SK-N-SH treated with all-trans-retinoic acid at 6 μM for 48 hours (cell line): ENCODE measurements around the gene CTR9.

Source experiments
- ATAC-seq: fragments of 200-7000 bp; cut with Tn5 transposase; 3 replicates; pipeline ENCODE4 v1.9.1; 2020; ENCODE audit warnings: mild to moderate bottlenecking, moderate library complexity
- ARNTL ChIP-seq: fragments of 450-650 bp; formaldehyde crosslinking; IDR thresholded peaks from 2 replicates; pipeline ENCODE4 v1.5.0; 2020; ENCODE audit warnings: low read depth, mild to moderate bottlenecking, moderate library complexity, borderline replicate concordance
- BACH2 ChIP-seq: fragments of 250-450 bp; sonication (Bioruptor Pico); IDR thresholded peaks from 2 replicates; pipeline ENCODE4 v1.9.0; 2021; ENCODE audit warnings: mild to moderate bottlenecking, borderline replicate concordance
- CSDC2 ChIP-seq: fragments of 250-450 bp; sonication (Bioruptor Pico); IDR thresholded peaks from 2 replicates; pipeline ENCODE4 v1.5.0; 2020; ENCODE audit warnings: mild to moderate bottlenecking, moderate library complexity
- GLIS3 ChIP-seq: fragments of 250-450 bp; sonication (Bioruptor Pico); IDR thresholded peaks from 2 replicates; pipeline ENCODE4 v1.5.0; 2020; ENCODE audit warnings: mild to moderate bottlenecking, moderate library complexity
- ISL1 ChIP-seq: fragments of 250-450 bp; sonication (Bioruptor Pico); IDR thresholded peaks from 2 replicates; pipeline ENCODE4 v2.1.2; 2022; ENCODE audit warnings: mild to moderate bottlenecking, moderate library complexity
- OSR1 ChIP-seq: fragments of 250-450 bp; sonication (Bioruptor Pico); IDR thresholded peaks from 2 replicates; pipeline ENCODE4 v1.8.0; 2022; ENCODE audit warnings: moderate library complexity, mild to moderate bottlenecking, inconsistent platforms
- PPARA ChIP-seq: fragments of 250-450 bp; sonication (Bioruptor Pico); IDR thresholded peaks from 2 replicates; pipeline ENCODE4 v1.5.0; 2020; ENCODE audit warnings: mild to moderate bottlenecking, borderline replicate concordance
- RARB ChIP-seq: fragments of 250-450 bp; sonication (Bioruptor Pico); IDR thresholded peaks from 2 replicates; pipeline ENCODE4 v1.8.0; 2021; ENCODE audit warnings: mild to moderate bottlenecking, moderate library complexity
- SNAI2 ChIP-seq: fragments of 250-450 bp; sonication (Bioruptor Pico); IDR thresholded peaks from 2 replicates; pipeline ENCODE4 v1.5.0; 2020; ENCODE audit warnings: mild to moderate bottlenecking, moderate library complexity
- TCF4 ChIP-seq: fragments of 250-450 bp; sonication (Bioruptor Pico); IDR thresholded peaks from 2 replicates; pipeline ENCODE4 v1.8.0; 2021; ENCODE audit warnings: mild to moderate bottlenecking, moderate library complexity, borderline replicate concordance
- TOX ChIP-seq: fragments of 250-450 bp; sonication (Bioruptor Pico); IDR thresholded peaks from 2 replicates; pipeline ENCODE4 v1.8.0; 2021; ENCODE audit warnings: mild to moderate bottlenecking, moderate library complexity, borderline replicate concordance
- ZC3H10 ChIP-seq: fragments of 250-450 bp; sonication (Bioruptor Pico); IDR thresholded peaks from 2 replicates; pipeline ENCODE4 v1.5.1; 2021; ENCODE audit warnings: mild to moderate bottlenecking, moderate library complexity
- ZFP3 ChIP-seq: fragments of 250-450 bp; sonication (Bioruptor Pico); IDR thresholded peaks from 2 replicates; pipeline ENCODE4 v1.5.0; 2020; ENCODE audit warnings: mild to moderate bottlenecking, moderate library complexity
- ZFP30 ChIP-seq: fragments of 450-650 bp; formaldehyde crosslinking; IDR thresholded peaks from 2 replicates; pipeline ENCODE4 v1.5.0; 2022; ENCODE audit warnings: mild to moderate bottlenecking, moderate library complexity
- ZNF565 ChIP-seq: fragments of 450-650 bp; formaldehyde crosslinking; conservative IDR thresholded peaks from 2 replicates; pipeline ENCODE4 v1.5.0; 2020; ENCODE audit warnings: low read depth, mild to moderate bottlenecking, moderate library complexity
- ZNF70 ChIP-seq: fragments of 450-650 bp; formaldehyde crosslinking; IDR thresholded peaks from 2 replicates; pipeline ENCODE4 v1.5.0; 2020; ENCODE audit warnings: mild to moderate bottlenecking, moderate library complexity
- TF ChIP-seq, protein P1 (sequence below): fragments of 250-450 bp; sonication (Bioruptor Pico); IDR thresholded peaks from 2 replicates; pipeline ENCODE4 v1.8.0; 2020; ENCODE audit warnings: mild to moderate bottlenecking, moderate library complexity, borderline replicate concordance
- TF ChIP-seq, protein P2 (sequence below): fragments of 250-450 bp; sonication (Bioruptor Pico); IDR thresholded peaks from 2 replicates; pipeline ENCODE4 v1.8.0; 2021; ENCODE audit warnings: low read depth, mild to moderate bottlenecking, moderate library complexity, borderline replicate concordance
- TF ChIP-seq, protein P3 (sequence below): fragments of 250-450 bp; sonication (Bioruptor Pico); IDR thresholded peaks from 2 replicates; pipeline ENCODE4 v1.5.0; 2020; ENCODE audit warnings: mild to moderate bottlenecking, moderate library complexity
- TF ChIP-seq, protein P4 (sequence below): fragments of 250-450 bp; sonication (Bioruptor Pico); IDR thresholded peaks from 2 replicates; pipeline ENCODE4 v1.5.1; 2020; ENCODE audit warnings: low read depth, mild to moderate bottlenecking, moderate library complexity
- TF ChIP-seq, protein P5 (sequence below): fragments of 250-450 bp; sonication (Bioruptor Pico); IDR thresholded peaks from 2 replicates; pipeline ENCODE4 v1.5.1; 2021; ENCODE audit warnings: mild to moderate bottlenecking, moderate library complexity

The CTR9 gene

DNA sequence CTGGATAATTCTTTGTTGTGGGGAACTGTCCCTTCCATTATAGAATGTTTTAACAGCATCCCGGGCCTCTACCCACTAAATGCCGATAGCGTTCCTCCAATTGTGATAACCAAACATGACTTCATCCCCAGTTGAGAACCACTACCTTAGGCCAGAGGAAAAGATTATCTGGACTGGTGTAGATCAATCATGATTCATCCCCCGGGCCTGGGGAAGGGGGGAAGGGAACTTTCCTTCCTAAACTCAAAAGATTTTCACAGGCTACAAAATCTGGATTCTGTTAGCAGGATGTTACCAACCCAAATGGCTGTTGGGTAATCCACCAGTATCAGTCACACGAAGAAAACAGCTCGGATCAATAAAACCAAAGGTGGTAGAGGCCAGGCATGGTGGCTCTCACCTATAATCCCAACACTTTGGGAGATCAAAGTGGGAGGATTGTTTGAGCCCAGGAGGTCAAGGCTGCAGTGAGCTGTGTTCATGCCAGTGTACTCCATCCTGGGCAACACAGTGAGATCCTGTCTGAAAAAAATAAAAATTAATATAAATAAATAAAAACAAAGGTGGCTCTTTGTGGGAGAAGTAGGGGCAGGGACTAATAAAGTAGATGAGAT is 10.1 kb downstream of the CTR9 start:
- no peak for ATAC-seq
- no peak for TF ChIP-seq BACH2 (CRISPR knock-in tag)
- no peak for TF ChIP-seq GLIS3
- no peak for TF ChIP-seq RARB (CRISPR knock-in tag)
- TF ChIP-seq, protein P1, sequence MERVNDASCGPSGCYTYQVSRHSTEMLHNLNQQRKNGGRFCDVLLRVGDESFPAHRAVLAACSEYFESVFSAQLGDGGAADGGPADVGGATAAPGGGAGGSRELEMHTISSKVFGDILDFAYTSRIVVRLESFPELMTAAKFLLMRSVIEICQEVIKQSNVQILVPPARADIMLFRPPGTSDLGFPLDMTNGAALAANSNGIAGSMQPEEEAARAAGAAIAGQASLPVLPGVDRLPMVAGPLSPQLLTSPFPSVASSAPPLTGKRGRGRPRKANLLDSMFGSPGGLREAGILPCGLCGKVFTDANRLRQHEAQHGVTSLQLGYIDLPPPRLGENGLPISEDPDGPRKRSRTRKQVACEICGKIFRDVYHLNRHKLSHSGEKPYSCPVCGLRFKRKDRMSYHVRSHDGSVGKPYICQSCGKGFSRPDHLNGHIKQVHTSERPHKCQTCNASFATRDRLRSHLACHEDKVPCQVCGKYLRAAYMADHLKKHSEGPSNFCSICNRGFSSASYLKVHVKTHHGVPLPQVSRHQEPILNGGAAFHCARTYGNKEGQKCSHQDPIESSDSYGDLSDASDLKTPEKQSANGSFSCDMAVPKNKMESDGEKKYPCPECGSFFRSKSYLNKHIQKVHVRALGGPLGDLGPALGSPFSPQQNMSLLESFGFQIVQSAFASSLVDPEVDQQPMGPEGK, result no peak
- TF ChIP-seq ARNTL, result no peak
- TF ChIP-seq, protein P2, sequence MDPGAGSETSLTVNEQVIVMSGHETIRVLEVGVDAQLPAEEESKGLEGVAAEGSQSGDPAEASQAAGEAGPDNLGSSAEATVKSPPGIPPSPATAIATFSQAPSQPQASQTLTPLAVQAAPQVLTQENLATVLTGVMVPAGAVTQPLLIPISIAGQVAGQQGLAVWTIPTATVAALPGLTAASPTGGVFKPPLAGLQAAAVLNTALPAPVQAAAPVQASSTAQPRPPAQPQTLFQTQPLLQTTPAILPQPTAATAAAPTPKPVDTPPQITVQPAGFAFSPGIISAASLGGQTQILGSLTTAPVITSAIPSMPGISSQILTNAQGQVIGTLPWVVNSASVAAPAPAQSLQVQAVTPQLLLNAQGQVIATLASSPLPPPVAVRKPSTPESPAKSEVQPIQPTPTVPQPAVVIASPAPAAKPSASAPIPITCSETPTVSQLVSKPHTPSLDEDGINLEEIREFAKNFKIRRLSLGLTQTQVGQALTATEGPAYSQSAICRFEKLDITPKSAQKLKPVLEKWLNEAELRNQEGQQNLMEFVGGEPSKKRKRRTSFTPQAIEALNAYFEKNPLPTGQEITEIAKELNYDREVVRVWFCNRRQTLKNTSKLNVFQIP (CRISPR knock-in tag), result no peak
- no peak for TF ChIP-seq OSR1 (CRISPR knock-in tag)
- no peak for TF ChIP-seq ZNF565 (CRISPR knock-in tag)
- no peak for TF ChIP-seq ZFP3
- TF ChIP-seq, protein P3, sequence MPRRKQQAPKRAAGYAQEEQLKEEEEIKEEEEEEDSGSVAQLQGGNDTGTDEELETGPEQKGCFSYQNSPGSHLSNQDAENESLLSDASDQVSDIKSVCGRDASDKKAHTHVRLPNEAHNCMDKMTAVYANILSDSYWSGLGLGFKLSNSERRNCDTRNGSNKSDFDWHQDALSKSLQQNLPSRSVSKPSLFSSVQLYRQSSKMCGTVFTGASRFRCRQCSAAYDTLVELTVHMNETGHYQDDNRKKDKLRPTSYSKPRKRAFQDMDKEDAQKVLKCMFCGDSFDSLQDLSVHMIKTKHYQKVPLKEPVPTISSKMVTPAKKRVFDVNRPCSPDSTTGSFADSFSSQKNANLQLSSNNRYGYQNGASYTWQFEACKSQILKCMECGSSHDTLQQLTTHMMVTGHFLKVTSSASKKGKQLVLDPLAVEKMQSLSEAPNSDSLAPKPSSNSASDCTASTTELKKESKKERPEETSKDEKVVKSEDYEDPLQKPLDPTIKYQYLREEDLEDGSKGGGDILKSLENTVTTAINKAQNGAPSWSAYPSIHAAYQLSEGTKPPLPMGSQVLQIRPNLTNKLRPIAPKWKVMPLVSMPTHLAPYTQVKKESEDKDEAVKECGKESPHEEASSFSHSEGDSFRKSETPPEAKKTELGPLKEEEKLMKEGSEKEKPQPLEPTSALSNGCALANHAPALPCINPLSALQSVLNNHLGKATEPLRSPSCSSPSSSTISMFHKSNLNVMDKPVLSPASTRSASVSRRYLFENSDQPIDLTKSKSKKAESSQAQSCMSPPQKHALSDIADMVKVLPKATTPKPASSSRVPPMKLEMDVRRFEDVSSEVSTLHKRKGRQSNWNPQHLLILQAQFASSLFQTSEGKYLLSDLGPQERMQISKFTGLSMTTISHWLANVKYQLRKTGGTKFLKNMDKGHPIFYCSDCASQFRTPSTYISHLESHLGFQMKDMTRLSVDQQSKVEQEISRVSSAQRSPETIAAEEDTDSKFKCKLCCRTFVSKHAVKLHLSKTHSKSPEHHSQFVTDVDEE (CRISPR knock-in tag), result no peak
- TF ChIP-seq, protein P4, sequence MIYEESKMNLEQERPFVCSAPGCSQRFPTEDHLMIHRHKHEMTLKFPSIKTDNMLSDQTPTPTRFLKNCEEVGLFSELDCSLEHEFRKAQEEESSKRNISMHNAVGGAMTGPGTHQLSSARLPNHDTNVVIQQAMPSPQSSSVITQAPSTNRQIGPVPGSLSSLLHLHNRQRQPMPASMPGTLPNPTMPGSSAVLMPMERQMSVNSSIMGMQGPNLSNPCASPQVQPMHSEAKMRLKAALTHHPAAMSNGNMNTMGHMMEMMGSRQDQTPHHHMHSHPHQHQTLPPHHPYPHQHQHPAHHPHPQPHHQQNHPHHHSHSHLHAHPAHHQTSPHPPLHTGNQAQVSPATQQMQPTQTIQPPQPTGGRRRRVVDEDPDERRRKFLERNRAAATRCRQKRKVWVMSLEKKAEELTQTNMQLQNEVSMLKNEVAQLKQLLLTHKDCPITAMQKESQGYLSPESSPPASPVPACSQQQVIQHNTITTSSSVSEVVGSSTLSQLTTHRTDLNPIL (CRISPR knock-in tag), result no peak
- no peak for TF ChIP-seq SNAI2 (CRISPR knock-in tag)
- no peak for TF ChIP-seq ZC3H10 (CRISPR knock-in tag)
- no peak for TF ChIP-seq ZFP30 (CRISPR knock-in tag)
- TF ChIP-seq PPARA (CRISPR knock-in tag), result no peak
- TF ChIP-seq ISL1 (CRISPR knock-in tag), result no peak
- TF ChIP-seq ZNF70, result no peak
- TF ChIP-seq, protein P5, sequence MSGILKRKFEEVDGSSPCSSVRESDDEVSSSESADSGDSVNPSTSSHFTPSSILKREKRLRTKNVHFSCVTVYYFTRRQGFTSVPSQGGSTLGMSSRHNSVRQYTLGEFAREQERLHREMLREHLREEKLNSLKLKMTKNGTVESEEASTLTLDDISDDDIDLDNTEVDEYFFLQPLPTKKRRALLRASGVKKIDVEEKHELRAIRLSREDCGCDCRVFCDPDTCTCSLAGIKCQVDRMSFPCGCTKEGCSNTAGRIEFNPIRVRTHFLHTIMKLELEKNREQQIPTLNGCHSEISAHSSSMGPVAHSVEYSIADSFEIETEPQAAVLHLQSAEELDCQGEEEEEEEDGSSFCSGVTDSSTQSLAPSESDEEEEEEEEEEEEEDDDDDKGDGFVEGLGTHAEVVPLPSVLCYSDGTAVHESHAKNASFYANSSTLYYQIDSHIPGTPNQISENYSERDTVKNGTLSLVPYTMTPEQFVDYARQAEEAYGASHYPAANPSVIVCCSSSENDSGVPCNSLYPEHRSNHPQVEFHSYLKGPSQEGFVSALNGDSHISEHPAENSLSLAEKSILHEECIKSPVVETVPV (CRISPR knock-in tag), result no peak
- TF ChIP-seq TOX, result no peak
- TF ChIP-seq CSDC2 (CRISPR knock-in tag), result no peak

DNA sequence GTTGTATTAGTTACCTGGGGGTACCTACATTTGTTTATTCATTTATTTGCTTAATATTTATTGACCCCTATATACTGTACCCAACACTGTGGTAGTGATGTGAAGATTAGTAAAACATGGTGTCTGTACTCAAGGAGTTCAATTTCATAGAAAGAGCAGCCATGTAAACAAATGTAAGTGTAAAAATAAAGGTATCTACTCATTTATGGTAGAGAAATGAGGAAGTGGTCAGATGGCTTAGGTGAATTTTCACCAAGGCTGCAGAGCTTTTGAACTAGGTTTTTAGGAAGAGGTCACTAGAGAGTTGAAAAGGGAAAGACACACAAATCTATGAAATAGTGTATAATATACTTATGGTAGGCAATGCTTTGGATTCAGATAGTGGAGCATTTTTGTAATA is 11.1 kb downstream of the CTR9 start:
- ATAC-seq, result no peak
- no peak for TF ChIP-seq RARB (CRISPR knock-in tag)
- TF ChIP-seq, protein P4 (CRISPR knock-in tag), result no peak
- no peak for TF ChIP-seq CSDC2 (CRISPR knock-in tag)
- no peak for TF ChIP-seq ZNF70
- TF ChIP-seq ZFP30 (CRISPR knock-in tag), result no peak
- TF ChIP-seq, protein P1, result no peak
- TF ChIP-seq TOX, result no peak
- TF ChIP-seq ZNF565 (CRISPR knock-in tag), result no peak
- TF ChIP-seq ARNTL, result no peak
- TF ChIP-seq TCF4, result no peak
- no peak for TF ChIP-seq SNAI2 (CRISPR knock-in tag)
- no peak for TF ChIP-seq BACH2 (CRISPR knock-in tag)
- no peak for TF ChIP-seq ISL1 (CRISPR knock-in tag)
- no peak for TF ChIP-seq GLIS3
- no peak for TF ChIP-seq ZC3H10 (CRISPR knock-in tag)
- no peak for TF ChIP-seq ZFP3
- TF ChIP-seq, protein P2 (CRISPR knock-in tag), result no peak
- TF ChIP-seq, protein P5 (CRISPR knock-in tag), result no peak
